ENCODE results near the gene MMAB.

The MMAB gene

GRCh38 chr12:109557805-109558204, 15.5 kb downstream of the MMAB start:
- TF ChIP-seq FOXK2 (IDR thresholded peaks at IDR 0.05) = no peak
- no peak for TF ChIP-seq ELF4 (IDR thresholded peaks at IDR 0.05)
- no peak for TF ChIP-seq NFRKB (IDR thresholded peaks at IDR 0.05)
- TF ChIP-seq PKNOX1 (IDR thresholded peaks at IDR 0.05) = no peak
- no peak for TF ChIP-seq L3MBTL2 (conservative IDR thresholded peaks at IDR 0.05)
- TF ChIP-seq FOXA1 (IDR thresholded peaks at IDR 0.05) = no peak
- no peak for TF ChIP-seq ARNT (IDR thresholded peaks at IDR 0.05)
- no peak for DNase-seq (ENCODE audit: extremely low spot score)
- POLR2A ChIA-PET = no interaction called here
- CTCF ChIA-PET = no interaction called here

- CTCF ChIA-PET = no interaction called here
- no peak for TF ChIP-seq NFRKB (IDR thresholded peaks at IDR 0.05)
- no peak for TF ChIP-seq PKNOX1 (IDR thresholded peaks at IDR 0.05)
- TF ChIP-seq ARNT (IDR thresholded peaks at IDR 0.05) = no peak
- TF ChIP-seq HDGF (IDR thresholded peaks at IDR 0.05; ENCODE audit: borderline replicate concordance) = no peak
- TF ChIP-seq ELF4 (IDR thresholded peaks at IDR 0.05) = no peak
- TF ChIP-seq BHLHE40 (IDR thresholded peaks at IDR 0.05; ENCODE audit: borderline replicate concordance) = no peak
- no peak for TF ChIP-seq SP1 (IDR thresholded peaks at IDR 0.05)
- no peak for TF ChIP-seq FOXM1 (IDR thresholded peaks at IDR 0.05; ENCODE audit: borderline replicate concordance)
- no peak for TF ChIP-seq TARDBP (IDR thresholded peaks at IDR 0.05)
- TF ChIP-seq ZNF384 (IDR thresholded peaks at IDR 0.05) = no peak
- no peak for TF ChIP-seq SUZ12 (IDR thresholded peaks at IDR 0.05)
- no peak for TF ChIP-seq FOXA1 (IDR thresholded peaks at IDR 0.05)
- no peak for TF ChIP-seq CTBP1 (IDR thresholded peaks at IDR 0.05; ENCODE audit: borderline replicate concordance)
- no peak for TF ChIP-seq L3MBTL2 (conservative IDR thresholded peaks at IDR 0.05)
- TF ChIP-seq FOXK2 (IDR thresholded peaks at IDR 0.05) = no peak
- no peak for TF ChIP-seq LEF1 (IDR thresholded peaks at IDR 0.05; ENCODE audit: borderline replicate concordance)
- POLR2A ChIA-PET = interaction anchor here (1.4 kb wide), 1 partner anchor 8 kb away, joined by 3 read pairs; no protein-coding TSS in a partner anchor
- DNase-seq (ENCODE audit: extremely low spot score) = no peak
Measured at GRCh38 chr12:109557200-109557599, 16.1 kb downstream of the MMAB start.

GRCh38 chr12:109555431-109556315, 17.6 kb downstream of the MMAB start:
- ChIA-PET CTCF (no interaction called here), POLR2A (interaction anchor here (0.7 to 1.4 kb wide), 2 partner anchors 9 to 18 kb away, joined by 3 to 4 read pairs; partner anchors contain the start of genes MMAB and MVK)
- no peak for DNase-seq (ENCODE audit: extremely low spot score)
- TF ChIP-seq HDGF (IDR thresholded peaks at IDR 0.05; ENCODE audit: borderline replicate concordance) (no peak), CTBP1 (IDR thresholded peaks at IDR 0.05; ENCODE audit: borderline replicate concordance) (no peak)

- TF ChIP-seq TARDBP (IDR thresholded peaks at IDR 0.05) = no peak
- TF ChIP-seq NFRKB (IDR thresholded peaks at IDR 0.05) = no peak
- ChIA-PET POLR2A (interaction anchor here (0.7 kb wide), 1 partner anchor 19 kb away, joined by 4 read pairs; the partner anchor contains the start of genes MMAB and MVK), CTCF (interaction anchor here (0.6 kb wide), 1 partner anchor 221 kb away, joined by 7 read pairs; no protein-coding TSS in a partner anchor)
- no peak for DNase-seq (ENCODE audit: extremely low spot score)
Measured at GRCh38 chr12:109554761-109555160, 18.5 kb downstream of the MMAB start.

GRCh38 chr12:109553906-109554500, 19.3 kb downstream of the MMAB start:
- POLR2A ChIA-PET = interaction anchor here (0.7 kb wide), 1 partner anchor 24 kb away, joined by 3 read pairs; no protein-coding TSS in a partner anchor
- CTCF ChIA-PET = no interaction called here
- DNase-seq (ENCODE audit: extremely low spot score) = no peak
- TF ChIP-seq LEF1 (IDR thresholded peaks at IDR 0.05; ENCODE audit: borderline replicate concordance) (no peak), BHLHE40 (IDR thresholded peaks at IDR 0.05; ENCODE audit: borderline replicate concordance) (no peak), FOXA1 (IDR thresholded peaks at IDR 0.05) (no peak), SP1 (IDR thresholded peaks at IDR 0.05) (no peak), ELF4 (IDR thresholded peaks at IDR 0.05) (no peak), TARDBP (IDR thresholded peaks at IDR 0.05) (no peak), CTBP1 (IDR thresholded peaks at IDR 0.05; ENCODE audit: borderline replicate concordance) (no peak), NFRKB (IDR thresholded peaks at IDR 0.05) (no peak), SUZ12 (IDR thresholded peaks at IDR 0.05) (no peak), FOXM1 (IDR thresholded peaks at IDR 0.05; ENCODE audit: borderline replicate concordance) (no peak)

- POLR2A ChIA-PET = interaction anchor here (0.6 kb wide), 1 partner anchor 228 kb away, joined by 3 read pairs; no protein-coding TSS in a partner anchor
- no peak for TF ChIP-seq L3MBTL2 (conservative IDR thresholded peaks at IDR 0.05)
- TF ChIP-seq BHLHE40 (IDR thresholded peaks at IDR 0.05; ENCODE audit: borderline replicate concordance) = no peak
- no peak for DNase-seq (ENCODE audit: extremely low spot score)
- CTCF ChIA-PET = no interaction called here
Measured at GRCh38 chr12:109553483-109553882, 19.8 kb downstream of the MMAB start.

- no peak for TF ChIP-seq CTBP1 (IDR thresholded peaks at IDR 0.05; ENCODE audit: borderline replicate concordance)
- no peak for TF ChIP-seq ZNF384 (IDR thresholded peaks at IDR 0.05)
- no peak for TF ChIP-seq HDGF (IDR thresholded peaks at IDR 0.05; ENCODE audit: borderline replicate concordance)
- TF ChIP-seq NFRKB (IDR thresholded peaks at IDR 0.05) = no peak
- TF ChIP-seq L3MBTL2 (conservative IDR thresholded peaks at IDR 0.05) = no peak
- no peak for TF ChIP-seq LEF1 (IDR thresholded peaks at IDR 0.05; ENCODE audit: borderline replicate concordance)
- no peak for TF ChIP-seq ARNT (IDR thresholded peaks at IDR 0.05)
- TF ChIP-seq SUZ12 (IDR thresholded peaks at IDR 0.05) = no peak
- TF ChIP-seq ELF4 (IDR thresholded peaks at IDR 0.05) = no peak
- TF ChIP-seq SP1 (IDR thresholded peaks at IDR 0.05) = no peak
- TF ChIP-seq FOXA1 (IDR thresholded peaks at IDR 0.05) = no peak
- TF ChIP-seq FOXK2 (IDR thresholded peaks at IDR 0.05) = no peak
- no peak for TF ChIP-seq BHLHE40 (IDR thresholded peaks at IDR 0.05; ENCODE audit: borderline replicate concordance)
- no peak for TF ChIP-seq TARDBP (IDR thresholded peaks at IDR 0.05)
- TF ChIP-seq PKNOX1 (IDR thresholded peaks at IDR 0.05) = no peak
- TF ChIP-seq FOXM1 (IDR thresholded peaks at IDR 0.05; ENCODE audit: borderline replicate concordance) = no peak
- no peak for DNase-seq (ENCODE audit: extremely low spot score)
- ChIA-PET CTCF (no interaction called here), POLR2A (interaction anchor here (0.6 to 0.8 kb wide), 2 partner anchors 21 to 228 kb away, joined by 3 read pairs; partner anchors contain the start of genes MMAB and MVK)
Measured at GRCh38 chr12:109552971-109553370, 20.3 kb downstream of the MMAB start.
